Fibroblast of lung (primary cell): ENCODE measurements around the gene ALDH4A1.

Experiments
- CTCF ChIP-seq, 2 donors: IDR thresholded peaks in 1 of 2; conservative IDR thresholded peaks in 1 of 2; 1 replicate in 1 of 2; 2 replicates in 1 of 2; pipeline ENCODE4 v1.5.1; 2011 to 2012; ENCODE audit warnings: low read length in 2 of 2, control low read depth in 1 of 2, inconsistent platforms in 1 of 2, low read depth in 1 of 2, mild to moderate bottlenecking in 1 of 2
- EZH2 ChIP-seq: IDR thresholded peaks from 2 replicates; pipeline ENCODE4 v1.5.1; 2012; ENCODE audit warnings: low read length, control low read depth, mild to moderate bottlenecking; ENCODE audit errors: missing control alignments

- TF ChIP-seq CTCF (conservative IDR thresholded peaks at IDR 0.05 in 1 of 2, IDR thresholded peaks at IDR 0.05 in 1 of 2; ENCODE audit: low read depth in 1 of 2, low read length in 2 of 2) (no peak), EZH2 (no peak)
These were observed 17.0 kb upstream of the ALDH4A1 start for GRCh38 chr1:18919197-18919905.
